DMS79 treated with DMSO at 0.1 percent for 48 hours (cell line): Measurements from ENCODE around the gene NINJ1.

Source experiments
- DNase-seq: peaks from one replicate; lab custom pipeline; 2025; lab: John Stamatoyannopoulos, UW

Gene NINJ1

GRCh38 chr9:93132287-93132927, 1.6 kb downstream of the NINJ1 start:
- no peak for DNase-seq

GRCh38 chr9:93131599-93132286, 2.3 kb downstream of the NINJ1 start:
- no peak for DNase-seq

- no peak for DNase-seq
Measured at GRCh38 chr9:93130861-93131481, 3.1 kb downstream of the NINJ1 start.

GRCh38 chr9:93129691-93130500, 4.2 kb downstream of the NINJ1 start:
- DNase-seq = no peak

GRCh38 chr9:93129286-93129685, 4.8 kb downstream of the NINJ1 start:
- DNase-seq = no peak

GRCh38 chr9:93128715-93129224, 5.3 kb downstream of the NINJ1 start:
- DNase-seq = no peak

GRCh38 chr9:93128011-93128714, 5.9 kb downstream of the NINJ1 start:
- no peak for DNase-seq

GRCh38 chr9:93127395-93127911, 6.6 kb downstream of the NINJ1 start:
- DNase-seq = no peak

GRCh38 chr9:93126825-93127368, 7.2 kb downstream of the NINJ1 start:
- peak; percentile 16 for DNase-seq

GRCh38 chr9:93126151-93126781, 7.8 kb downstream of the NINJ1 start:
- DNase-seq = no peak

- DNase-seq = no peak
Measured at GRCh38 chr9:93125331-93125894, 8.6 kb downstream of the NINJ1 start.

- DNase-seq = no peak
Measured at GRCh38 chr9:93124793-93125192, 9.3 kb downstream of the NINJ1 start.

GRCh38 chr9:93123561-93124283, 10.3 kb downstream of the NINJ1 start:
- DNase-seq = no peak

- no peak for DNase-seq
Measured at GRCh38 chr9:93122721-93123221, 11.3 kb downstream of the NINJ1 start.

- no peak for DNase-seq
Measured at GRCh38 chr9:93121316-93122241, 12.5 kb downstream of the NINJ1 start.

GRCh38 chr9:93120846-93121315, 13.2 kb downstream of the NINJ1 start:
- DNase-seq = no peak

- DNase-seq = no peak
Measured at GRCh38 chr9:93119953-93120845, 13.9 kb downstream of the NINJ1 start.
